ELF-1 (cell line): ENCODE results near the gene COQ7.

Source experiments
- DNase-seq: peaks from one replicate; pipeline ENCODE4 v3.0.0-alpha.2; 2016; ENCODE audit warnings: low read depth, low spot score

The COQ7 gene

DNA sequence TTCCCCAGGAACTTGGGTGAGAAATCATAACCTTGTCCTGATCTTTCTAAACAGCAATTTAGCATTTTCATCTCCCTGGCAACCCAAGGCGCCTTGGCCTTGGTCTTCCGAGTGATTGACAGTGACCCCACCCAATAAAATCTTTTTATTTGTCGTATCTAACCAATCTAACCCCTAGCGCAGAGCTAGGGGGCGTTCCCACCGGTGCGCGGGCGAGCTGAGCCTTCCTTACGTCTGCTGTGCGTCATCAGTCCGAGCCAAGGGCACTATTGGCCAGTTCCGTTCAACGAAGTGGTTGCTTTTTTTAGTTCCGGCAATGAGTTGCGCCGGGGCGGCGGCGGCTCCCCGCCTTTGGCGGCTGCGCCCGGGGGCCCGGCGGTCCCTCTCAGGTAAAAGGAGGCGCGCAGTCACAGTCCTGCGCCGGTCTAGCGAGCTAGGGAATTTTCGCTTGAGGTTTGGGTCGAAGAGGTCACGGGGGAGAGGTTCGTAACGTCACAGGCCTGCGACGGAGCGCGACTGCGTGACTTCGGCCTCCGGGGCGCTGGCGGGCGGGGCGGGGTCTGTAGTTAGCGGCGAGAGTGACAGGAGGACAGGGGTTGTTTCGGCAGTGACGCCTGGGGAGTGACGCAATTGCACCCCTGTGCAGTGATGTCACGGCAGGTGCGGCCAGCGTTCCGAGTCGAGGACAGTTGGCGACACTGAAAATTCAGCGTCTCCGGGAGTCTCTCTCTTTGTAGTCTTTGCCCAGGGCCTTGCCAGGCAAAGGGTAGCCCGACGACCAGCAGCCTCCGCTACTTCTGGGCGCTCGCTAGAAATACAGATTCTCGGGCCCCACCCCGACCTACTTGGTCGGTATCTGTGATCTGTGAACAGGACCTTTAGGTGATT, at the start of gene COQ7:
COQ7 (plus strand) TSS at position 266 of the 888 bp plus-strand sequence; CDS start at position 317, 51 bp downstream.
- peak; percentile 99 for DNase-seq

DNA sequence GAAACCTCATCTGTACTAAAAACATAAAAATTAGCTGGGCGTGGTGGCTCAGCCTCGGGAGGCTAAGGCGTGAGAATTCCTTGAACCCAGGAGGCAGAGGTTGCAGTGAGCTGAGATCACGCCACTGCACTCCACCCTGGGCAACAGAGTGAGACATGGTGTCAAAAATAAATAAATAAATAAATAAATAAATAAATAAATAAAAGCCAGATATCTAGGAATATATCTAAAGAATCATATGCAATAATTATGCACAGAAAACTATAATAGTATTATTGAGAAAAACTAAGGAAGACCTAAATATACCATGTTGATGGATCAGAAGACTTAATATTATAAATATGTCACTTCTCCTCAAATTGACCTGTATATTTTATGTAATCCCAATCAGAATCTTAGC, 46.7 kb upstream of the COQ7 start:
- DNase-seq, result no peak

DNA sequence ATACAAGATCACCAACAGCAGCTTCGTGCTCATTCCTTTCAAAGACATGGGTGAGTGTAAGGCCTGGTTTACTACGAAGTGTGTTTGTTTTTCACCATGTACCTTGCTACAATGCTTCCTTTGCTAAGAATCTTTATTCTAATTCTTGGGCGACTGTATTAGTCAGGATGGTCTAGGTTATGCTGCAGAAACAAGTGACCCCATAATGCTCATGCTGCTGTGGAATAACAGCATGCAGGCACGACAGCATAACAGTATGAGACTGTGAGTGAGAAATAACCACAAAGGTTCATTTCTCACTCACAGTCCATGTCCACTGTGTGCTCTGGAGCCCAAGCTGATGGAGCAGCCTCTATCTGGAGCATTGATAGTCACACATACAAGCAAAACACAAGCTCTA, 45.7 kb upstream of the COQ7 start:
- DNase-seq, result no peak

DNA sequence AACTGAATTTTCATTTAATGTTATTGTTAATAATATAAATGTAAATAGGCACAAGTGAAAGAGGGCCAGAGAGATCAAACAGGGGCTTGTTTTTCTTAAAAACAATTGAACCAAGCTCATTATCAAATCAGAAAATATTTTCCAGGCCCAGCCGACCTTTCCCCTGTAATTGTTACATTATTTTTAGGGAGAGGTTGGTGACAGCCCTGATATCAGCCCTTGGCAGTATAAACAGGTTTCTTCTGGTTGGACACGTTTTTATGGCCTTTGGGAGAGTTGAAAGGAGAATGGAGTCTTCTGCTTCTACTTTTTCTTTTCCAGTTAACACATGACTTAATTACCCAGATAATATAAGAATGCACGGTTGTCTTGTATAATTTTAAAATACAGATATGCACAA, 40.0 kb upstream of the COQ7 start:
- no peak for DNase-seq

DNA sequence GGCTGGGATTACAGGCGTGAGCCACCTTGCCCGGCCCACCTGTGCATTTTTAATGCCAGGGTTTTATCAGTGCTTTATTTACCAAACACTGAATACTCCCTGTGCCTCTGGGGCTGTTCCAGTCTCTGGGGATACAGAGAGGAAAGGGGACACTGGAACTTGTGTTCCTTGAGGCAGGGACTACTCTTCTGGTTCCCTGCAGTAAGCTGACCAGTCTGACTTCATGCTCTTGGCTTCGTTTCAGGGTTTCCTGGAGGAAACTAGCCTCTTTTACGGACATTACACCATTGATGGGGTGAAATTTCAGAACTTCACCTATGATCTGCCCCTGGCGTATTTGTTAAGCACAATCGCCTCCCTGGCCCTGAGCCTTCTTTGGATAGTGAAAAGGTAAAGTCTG, 37.4 kb upstream of the COQ7 start:
- DNase-seq, result peak; percentile 47

DNA sequence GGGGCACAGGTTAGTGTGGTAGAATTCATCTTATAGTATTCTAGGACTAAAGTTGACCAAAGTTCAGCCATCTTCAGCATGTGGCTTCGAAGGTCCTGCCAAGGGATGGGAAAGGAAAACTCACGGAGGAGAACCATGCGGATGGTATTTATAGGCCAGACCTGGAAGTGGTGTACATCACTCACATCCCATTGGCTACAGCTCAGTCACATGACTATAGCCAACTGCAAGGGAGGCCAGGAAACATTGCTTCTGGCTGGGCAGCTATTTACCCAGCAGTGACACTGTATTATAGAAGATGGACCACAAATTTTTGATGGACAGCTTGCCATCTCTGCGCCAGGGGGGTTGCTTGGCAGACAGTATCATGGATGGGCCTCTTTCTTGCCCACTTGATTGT, 35.7 kb upstream of the COQ7 start:
- DNase-seq, result no peak

DNA sequence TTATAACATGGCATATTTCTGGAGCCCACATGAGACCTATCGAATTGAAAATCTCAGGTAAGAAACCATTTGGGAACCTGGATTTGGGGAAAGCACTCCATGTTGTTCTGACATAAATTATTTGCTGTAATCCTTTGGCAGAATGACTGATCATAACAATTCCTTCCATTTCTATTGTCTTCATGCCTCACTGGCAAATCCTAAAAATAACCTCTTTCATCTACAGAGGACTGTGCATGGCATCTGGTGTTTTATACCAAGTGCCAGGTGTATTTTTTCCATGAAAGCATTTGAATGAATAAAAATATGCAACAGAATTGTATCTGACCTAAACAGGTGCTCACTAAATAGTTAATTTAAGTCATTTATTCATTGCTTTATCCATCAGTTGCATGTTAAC, 33.7 kb upstream of the COQ7 start:
- no peak for DNase-seq

DNA sequence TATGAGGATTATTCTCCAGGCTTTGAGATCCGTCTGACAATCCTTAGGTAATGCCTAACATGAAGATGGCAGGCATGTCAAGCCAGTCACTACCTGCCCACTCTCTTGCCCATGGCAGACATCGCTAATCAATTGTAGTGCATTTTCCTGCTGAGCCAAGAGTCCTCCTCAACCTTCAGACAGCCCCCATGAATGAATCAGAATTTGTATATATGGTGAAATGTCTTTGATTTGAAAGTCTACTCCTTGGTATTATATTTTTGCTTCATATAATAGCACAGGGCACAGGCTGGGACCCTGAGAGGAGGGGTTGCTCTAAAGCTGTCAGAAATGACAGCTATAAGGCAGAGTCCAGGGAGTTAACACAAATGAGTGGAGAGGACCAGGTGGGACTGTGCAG, 27.0 kb upstream of the COQ7 start:
- no peak for DNase-seq

DNA sequence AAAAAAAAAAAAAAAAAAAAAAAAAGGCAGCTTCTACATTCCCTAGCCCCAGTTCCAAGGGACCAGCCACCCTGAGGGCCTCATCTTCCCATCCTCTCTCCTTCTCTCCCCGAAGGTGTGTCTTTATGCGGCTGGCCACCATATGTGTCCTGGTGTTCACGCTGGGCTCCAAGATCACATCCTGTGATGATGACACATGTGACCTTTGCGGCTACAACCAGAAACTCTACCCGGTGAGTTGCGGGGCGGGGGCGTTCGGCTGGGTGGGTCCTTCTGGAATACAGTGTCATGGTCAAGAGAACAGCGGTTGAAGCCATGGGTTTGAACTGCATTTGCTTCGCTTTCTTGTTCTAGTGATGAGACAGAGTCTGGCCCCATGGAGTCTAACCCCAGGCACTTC, 22.6 kb upstream of the COQ7 start:
- no peak for DNase-seq

DNA sequence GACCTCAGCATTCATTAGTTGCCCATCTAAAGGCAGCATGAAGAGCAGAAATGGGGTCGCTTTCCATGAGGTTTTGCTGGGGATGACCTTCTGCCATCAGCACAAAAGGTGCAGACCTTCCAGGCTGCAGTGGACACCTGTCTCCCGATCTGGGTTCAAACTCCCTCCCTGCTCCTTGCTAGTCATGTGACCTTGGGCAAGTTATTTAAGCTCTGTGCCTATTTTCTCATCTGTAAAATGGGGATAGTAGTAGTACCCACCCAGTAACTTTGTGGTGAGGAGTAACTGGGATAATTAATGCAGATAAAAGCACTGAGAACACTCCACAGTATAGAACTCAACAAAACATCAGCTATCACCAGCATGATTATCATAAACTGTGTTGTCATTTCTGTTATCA, 21.4 kb upstream of the COQ7 start:
- no peak for DNase-seq

DNA sequence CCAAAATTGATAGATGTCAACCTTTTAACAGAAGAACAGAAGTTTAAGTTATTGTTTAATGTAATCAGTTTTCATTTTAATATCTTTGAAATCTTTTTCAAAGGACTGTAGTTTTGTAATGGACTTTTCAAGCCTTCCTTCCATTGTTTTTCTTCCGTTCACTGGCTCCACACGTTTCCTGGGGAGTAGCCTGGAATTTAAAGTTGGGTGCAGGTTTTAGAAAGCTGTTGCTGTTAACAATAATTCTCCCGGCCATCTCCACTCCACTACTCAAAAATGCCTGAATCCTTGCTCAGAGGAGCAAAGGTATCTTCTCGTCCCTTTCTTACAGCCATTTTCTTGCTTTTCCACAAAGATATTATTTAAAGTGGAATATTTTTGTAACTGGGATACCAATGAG, 4.7 kb upstream of the COQ7 start:
- DNase-seq, result no peak

DNA sequence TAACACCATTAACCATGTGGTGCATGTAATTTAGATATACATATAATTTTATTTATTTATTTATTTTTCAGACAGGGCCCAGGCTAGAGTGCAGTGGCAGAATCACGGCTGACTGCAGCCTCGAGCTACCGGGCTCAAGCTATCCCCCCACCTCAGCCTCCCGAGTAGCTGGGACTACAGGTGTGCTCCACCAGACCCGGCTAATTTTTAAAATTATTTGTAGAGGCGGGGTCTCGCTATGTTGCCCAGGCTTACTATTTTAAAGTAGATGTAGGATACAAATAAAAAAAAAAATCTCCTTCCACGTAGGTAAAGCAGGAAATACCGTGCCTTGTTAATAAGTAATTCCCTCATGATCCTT, 446 bp upstream of the COQ7 start:
- no peak for DNase-seq

DNA sequence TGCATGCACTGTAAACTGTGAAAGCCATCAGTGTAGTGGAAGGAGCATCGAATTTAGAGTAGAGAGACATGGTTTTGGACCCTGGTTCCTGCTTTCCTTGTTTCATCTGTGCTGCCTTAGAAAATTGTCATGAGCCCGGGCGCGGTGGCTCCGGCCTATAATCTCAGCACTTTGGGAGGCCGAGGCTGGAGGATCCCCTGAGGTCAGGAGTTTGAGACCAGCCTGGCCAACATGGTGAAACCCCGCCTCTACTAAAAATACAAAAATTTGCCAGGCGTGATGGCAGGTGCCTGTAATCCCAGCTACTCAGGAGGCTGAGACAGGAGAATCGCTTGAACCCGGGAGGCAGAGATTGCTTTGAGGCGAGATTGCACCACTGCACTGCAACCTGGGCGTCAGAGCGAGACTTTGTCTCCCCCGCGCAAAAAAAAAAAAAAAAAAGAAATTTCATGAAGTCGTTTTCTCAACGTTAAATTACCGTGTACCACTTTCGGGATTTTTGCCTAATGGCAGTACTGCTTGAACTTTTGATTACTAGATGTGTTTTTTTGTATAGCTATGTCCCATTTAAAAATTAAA, 912 bp downstream of the COQ7 start:
- no peak for DNase-seq

DNA sequence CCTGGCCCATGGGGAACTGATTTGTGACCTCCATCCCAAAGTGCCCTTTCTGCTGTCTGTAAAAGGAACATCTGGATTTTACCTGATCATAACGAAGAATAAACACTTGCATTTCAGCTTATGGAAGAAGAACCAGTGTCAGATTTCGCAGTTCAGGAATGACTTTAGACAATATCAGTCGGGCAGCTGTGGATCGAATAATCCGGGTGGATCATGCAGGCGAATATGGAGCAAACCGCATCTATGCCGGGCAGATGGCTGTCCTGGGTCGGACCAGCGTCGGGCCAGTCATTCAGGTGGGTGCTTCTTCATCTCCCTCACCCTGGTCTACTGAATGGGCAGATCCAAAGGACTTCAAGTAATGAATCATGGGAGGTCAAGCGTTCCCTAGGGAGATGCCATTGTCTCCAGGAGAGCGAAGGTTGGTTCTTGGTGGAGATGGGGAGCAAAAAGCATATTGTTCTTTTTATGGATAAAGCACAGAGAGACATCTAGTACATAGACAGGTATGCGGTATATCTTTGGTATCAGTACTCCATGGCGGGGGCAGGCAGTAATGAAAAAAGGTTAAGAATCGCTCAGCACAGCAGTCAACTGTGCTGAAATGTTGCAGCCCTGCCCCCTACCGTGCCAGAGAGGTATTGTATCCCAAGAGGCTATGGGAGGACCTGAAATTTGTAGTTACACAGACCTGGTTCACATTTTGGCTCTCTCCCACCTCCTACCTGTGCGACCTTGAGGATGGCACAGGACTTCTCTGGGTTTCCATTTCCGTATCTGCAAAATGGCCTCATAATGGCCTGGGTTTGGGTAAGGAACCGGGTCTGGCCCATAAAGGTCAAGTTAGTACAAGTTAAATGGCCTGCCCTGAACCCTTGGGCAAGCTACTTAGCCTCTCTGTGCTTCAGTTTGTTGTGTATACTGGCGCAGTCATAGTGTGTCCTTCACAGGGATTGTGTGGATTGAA, 4.7 kb downstream of the COQ7 start:
- peak; percentile 56 for DNase-seq

DNA sequence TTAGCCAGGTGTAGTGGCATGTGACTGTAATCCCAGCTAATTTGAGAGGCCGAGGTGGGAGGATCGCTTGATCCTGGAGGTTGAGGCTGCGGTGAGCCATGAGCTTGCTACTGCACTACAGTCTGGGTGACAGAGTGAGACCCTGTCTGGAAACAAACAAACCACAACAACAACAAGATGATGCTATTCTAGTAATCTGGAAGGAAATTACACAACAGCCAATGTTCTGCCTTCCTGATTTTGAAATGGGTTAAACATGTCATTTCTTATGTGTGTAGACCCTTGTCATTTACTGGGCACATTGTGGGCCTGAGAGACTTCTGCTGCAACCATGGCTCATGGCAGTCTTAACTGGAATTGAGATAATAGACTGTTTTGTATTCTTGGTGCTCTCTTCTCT, 5.9 kb downstream of the COQ7 start:
- no peak for DNase-seq

DNA sequence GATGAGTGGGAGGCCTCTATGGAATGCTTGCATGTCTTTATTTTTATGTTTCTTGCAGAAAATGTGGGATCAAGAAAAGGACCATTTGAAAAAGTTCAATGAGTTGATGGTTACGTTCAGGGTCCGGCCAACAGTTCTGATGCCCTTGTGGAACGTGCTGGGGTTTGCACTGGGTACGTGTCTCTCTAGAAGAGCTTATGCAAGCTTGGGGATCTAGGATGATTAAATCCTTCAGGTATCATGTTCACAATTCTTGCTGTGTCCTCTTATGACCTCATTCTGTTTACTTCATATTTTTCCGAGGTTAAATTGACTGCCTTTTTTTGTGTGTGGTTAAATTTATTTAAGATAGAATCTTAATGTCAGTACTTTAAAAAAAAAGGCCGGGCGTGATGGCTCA, 6.4 kb downstream of the COQ7 start:
- DNase-seq, result no peak

DNA sequence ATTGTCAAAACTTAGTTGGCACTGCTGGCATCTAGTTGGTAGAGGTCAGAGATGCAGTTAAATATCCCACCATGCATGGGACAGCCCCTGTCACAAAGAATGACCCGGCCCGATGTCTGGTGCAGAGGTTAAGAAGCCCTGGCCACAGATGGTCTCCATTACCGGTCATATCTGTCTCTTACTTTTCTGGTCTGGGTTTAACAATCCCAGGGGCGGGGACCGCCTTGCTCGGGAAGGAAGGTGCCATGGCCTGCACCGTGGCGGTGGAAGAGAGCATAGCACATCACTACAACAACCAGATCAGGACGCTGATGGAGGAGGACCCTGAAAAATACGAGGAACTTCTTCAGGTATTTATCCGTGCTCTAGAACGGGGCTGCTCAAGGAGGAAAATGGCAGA, 8.1 kb downstream of the COQ7 start:
- DNase-seq, result no peak

DNA sequence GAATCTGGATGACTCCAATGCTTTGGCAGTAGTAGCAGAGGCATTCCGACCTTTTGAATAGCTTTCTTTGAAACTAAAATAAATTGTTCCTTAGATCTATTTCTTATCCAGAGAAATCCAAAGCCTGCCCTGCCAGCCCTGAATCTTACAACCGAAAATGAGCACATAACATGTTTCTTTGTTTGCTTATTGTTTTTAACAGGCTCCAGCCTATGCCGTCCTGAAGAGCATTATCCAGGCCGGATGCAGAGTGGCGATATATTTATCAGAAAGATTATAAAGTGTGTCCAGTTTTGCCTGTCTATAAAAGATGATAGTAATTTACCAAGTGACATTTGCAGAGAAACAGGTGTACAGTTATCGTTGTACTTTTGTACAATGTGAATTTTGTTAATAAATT, 10.5 kb downstream of the COQ7 start:
- no peak for DNase-seq

DNA sequence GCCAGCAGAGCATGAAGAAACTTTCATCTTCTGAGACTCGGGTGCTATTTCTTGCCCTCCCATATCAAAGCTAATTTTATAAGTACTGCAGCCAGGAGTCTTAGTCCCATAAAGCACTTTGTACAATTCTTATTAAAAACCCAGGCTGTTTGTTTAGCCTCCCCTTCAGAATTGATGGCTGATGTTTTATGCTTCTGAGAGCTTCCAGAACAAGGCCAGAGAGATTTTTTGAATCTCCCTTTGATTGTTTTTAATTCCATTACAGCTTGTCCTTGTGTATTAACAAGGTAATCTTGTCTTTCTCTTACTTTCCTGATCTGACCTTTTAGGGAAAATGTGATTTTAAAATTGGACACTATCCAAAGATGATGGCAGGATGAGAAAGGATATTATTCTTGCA, 16.3 kb downstream of the COQ7 start:
- no peak for DNase-seq

DNA sequence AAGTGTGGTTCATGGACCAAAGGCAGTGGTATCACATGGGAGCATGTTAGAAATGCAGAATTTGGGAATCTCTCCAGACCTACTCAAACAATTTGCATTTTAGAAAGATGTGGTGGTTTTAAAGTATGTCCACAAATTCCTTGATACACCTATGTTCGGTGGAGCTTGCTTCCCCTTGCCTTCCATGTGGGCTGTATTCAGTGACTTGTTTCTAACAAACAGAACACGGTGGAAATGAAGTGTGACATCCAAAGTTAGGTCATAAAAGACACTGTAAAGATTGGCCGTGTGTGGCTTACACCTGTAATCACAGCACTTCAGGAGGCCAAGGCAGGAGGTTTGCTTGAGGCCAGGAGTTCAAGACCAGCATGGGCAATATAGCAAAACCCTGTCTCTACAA, 16.7 kb downstream of the COQ7 start:
- DNase-seq, result no peak

DNA sequence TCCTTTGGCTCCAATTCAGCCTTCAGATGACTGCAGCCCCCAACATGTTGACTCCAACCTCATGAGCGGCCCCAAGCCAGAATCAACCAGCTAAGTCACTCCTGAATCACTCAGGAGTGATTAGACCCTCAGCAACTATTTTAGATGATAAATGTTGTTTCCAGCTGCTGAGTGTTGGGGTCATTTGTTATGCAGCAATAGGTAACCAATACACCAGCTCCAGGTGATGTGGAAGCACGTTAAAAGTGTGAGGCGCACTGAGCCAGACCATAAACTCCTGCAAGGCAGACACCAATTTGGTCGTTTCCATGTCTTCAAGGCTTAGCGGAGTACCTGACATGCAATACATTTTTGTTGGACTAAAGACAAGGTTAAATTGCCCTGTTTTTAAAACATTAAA, 17.5 kb downstream of the COQ7 start:
- DNase-seq, result no peak

DNA sequence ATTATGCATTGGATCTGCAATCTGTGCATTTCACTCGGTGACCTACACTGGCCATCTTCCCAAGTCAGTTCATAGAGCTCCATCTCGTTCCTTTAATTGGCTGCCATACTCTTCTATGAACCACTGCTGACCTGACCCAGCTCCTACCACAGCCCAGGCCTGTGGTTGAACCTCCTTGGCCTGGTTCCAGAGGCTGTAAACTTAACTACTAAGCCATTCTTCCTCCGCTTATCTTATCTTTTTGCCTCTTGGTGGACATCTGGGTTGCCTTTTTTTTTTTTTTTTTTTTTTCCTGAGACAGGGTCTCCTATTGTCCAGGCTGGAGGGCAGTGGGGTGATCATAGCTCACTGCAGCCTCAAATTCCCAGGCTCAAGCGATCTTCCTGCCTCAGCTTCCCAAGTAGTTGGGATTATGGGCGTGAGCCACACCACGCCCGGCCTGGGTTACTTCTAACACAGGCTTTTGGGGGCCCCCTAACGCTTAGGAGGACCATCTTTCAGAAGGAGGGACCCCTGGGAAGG, 18.3 kb downstream of the COQ7 start:
- peak; percentile 44 for DNase-seq
